ENCODE data around the gene RFPL3.

DNA sequence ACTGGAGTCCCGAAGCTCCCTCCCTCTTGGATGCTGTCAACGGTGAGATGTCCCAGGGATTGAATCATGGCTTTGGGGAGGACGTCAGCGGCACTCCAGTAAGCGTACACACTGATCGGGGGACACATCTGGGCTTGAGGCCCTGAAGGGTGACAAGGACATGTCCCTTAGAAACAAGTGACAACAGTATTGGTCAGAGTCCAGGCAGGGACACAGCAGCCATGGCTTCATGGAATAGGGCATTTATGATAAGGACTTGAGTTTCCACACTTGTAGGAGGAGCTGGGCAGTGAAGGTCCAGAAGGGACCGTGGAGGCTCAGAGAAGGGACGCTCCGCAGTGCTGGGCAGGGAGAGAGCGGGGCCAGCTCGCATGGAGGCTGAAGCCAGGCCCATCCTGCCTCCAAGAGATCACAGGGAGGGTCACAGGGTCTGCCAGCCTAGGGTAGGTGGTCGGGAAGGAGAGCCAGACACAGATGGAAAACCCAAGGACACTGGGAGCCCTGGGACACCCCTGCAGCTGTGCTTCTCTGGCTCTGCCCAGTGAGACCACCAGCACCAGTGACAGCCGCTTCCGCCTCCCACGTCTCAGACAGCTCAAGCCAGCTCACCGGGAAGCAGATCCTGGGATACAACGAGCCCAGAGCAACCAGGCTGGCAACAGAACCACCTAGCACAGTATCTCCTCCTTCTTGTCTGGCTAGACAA, 22.9 kb upstream of the RFPL3 start:
- TF ChIP-seq, protein P1, sequence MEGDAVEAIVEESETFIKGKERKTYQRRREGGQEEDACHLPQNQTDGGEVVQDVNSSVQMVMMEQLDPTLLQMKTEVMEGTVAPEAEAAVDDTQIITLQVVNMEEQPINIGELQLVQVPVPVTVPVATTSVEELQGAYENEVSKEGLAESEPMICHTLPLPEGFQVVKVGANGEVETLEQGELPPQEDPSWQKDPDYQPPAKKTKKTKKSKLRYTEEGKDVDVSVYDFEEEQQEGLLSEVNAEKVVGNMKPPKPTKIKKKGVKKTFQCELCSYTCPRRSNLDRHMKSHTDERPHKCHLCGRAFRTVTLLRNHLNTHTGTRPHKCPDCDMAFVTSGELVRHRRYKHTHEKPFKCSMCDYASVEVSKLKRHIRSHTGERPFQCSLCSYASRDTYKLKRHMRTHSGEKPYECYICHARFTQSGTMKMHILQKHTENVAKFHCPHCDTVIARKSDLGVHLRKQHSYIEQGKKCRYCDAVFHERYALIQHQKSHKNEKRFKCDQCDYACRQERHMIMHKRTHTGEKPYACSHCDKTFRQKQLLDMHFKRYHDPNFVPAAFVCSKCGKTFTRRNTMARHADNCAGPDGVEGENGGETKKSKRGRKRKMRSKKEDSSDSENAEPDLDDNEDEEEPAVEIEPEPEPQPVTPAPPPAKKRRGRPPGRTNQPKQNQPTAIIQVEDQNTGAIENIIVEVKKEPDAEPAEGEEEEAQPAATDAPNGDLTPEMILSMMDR (IDR thresholded peaks at IDR 0.05): no peak
- TF ChIP-seq POLR2A (IDR thresholded peaks at IDR 0.05): no peak

Data from Peyer's patch (tissue), 4 donors.